Kidney (tissue), 14 donors: Measurements from ENCODE around the gene CHD5. TPM values are rescaled to one million over a fixed set of nuclear protein-coding genes. Genes with fewer than 3 reads are reported as not detected.

Experiments
- DNase-seq, 5 donors: peaks; one replicate each; pipeline ENCODE4 v3.0.0-alpha.2; 2013 to 2020
- FAIRE-seq: peaks from 2 replicates; lab custom pipeline; 2012; peaks lifted over from hg19 to GRCh38; lab: Jason Lieb, UNC
- H3K27ac ChIP-seq, 2 donors: one replicate each; pipeline ENCODE4 v1.7.0; 2013; ENCODE audit warnings: low read depth in 2 of 2, low read length in 2 of 2, inconsistent platforms in 1 of 2
- H3K27me3 ChIP-seq: one replicate; pipeline ENCODE4 v1.7.1; 2013; ENCODE audit warnings: low read length, inconsistent platforms; ENCODE audit not compliant: control insufficient read depth, insufficient read depth
- H3K36me3 ChIP-seq, 3 donors: one replicate each; pipeline versions ENCODE4 v1.7.0 to v1.7.1; 2013; ENCODE audit warnings: low read length in 3 of 3, control low read depth in 1 of 3, inconsistent platforms in 1 of 3; ENCODE audit not compliant: insufficient read depth in 3 of 3, control insufficient read depth in 2 of 3
- H3K4me1 ChIP-seq, 3 donors: one replicate each; pipeline versions ENCODE4 v1.7.0 to v1.7.1; 2013; ENCODE audit warnings: low read length in 3 of 3, inconsistent platforms in 1 of 3, low read depth in 1 of 3; ENCODE audit not compliant: control insufficient read depth in 2 of 3, insufficient read depth in 2 of 3
- H3K4me3 ChIP-seq, 3 donors: one replicate each; pipeline versions ENCODE4 v1.7.0 to v1.8.1; 2013; ENCODE audit warnings: low read length in 3 of 3, control low read depth in 1 of 3, inconsistent platforms in 1 of 3
- H3K9ac ChIP-seq, 3 donors: one replicate each; pipeline versions ENCODE4 v1.7.0 to v1.7.1; 2013; ENCODE audit warnings: low read length in 3 of 3, control low read depth in 1 of 3, inconsistent platforms in 1 of 3
- H3K9me3 ChIP-seq, 3 donors: one replicate each; pipeline versions ENCODE4 v1.7.0 to v1.7.1; 2013; ENCODE audit warnings: low read length in 3 of 3, control low read depth in 1 of 3, inconsistent platforms in 1 of 3; ENCODE audit not compliant: control insufficient read depth in 2 of 3, insufficient read depth in 1 of 3
- intact Hi-C: fragments of 100-400 bp; cut with DNase I; formaldehyde crosslinking; loops from one replicate; pipeline ENCODE4 v1.11.1; 2022
- polyA plus RNA-seq: library from polyadenylated mRNA; stranded (reverse); fragments of 350-450 nt; fragmentation: Illumina TruSeq; extraction: RNeasy Lipid Tissue Mini Kit (QIAGEN cat#74804); gene quantifications from one replicate; pipeline ENCODE4 v1.2.3, GENCODE V29; 2014; ENCODE audit warnings: low read depth, low replicate concordance; ENCODE audit not compliant: insufficient read depth
- total RNA-seq: library from RNA; stranded (reverse); fragmentation: NEBNext Ultra II Directional; extraction: Animal tissue kit (Norgen Biotek cat#: 25700); gene quantifications from one replicate; pipeline ENCODE4 v1.2.1, GENCODE V29; 2021
- TF ChIP-seq, protein P1 (sequence below): IDR thresholded peaks from 3 replicates; pipeline ENCODE4 v1.5.1; 2012; ENCODE audit warnings: mild to moderate bottlenecking, moderate library complexity, borderline replicate concordance; ENCODE audit not compliant: insufficient read depth; ENCODE audit errors: extremely low read depth
- donor health status: control.
- donor health status: control.
- donor health status: control.
- donor health status: control.
- donor health status: control.
- donor health status: DM: yes; HTN: yes; CAD: no.
- donor health status: Normal renal cell carcinoma (clear cell type).

The CHD5 gene
- total and polyA plus RNA-seq, 2 donors from 2014 or later, result 0.54 to 0.85 TPM

DNA sequence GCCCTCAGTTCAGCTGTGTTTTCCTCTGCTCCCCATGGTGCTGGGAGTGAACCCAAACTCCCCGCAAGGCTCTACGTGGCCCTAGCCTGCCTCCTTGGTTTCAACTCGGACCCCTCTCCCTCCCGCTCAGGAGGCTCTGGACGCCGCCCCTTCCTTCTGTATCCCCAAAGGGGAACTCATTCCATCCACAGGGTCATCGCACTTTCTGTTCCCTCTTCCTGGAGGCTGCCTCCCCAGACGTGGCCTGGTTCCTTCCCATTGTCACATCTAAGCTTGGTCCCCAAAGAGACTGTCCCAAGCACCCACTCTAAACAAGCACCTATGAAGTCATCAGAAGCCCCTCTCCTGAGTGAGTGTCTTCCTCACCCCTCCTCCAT lies 123.6 kb downstream of the CHD5 start:
- no peaks in the 10 kb centered on the region for H3K27me3 ChIP-seq
- H3K9ac ChIP-seq, result no peak overlapping the region
- DNase-seq, result no peak
- H3K36me3 ChIP-seq, result no peaks in the 10 kb centered on the region
- intact Hi-C loops, result loop anchor here (10.0 kb wide), 1 partner anchor 188 kb away; the partner anchor contains the start of gene HES3
- TF ChIP-seq, protein P1, sequence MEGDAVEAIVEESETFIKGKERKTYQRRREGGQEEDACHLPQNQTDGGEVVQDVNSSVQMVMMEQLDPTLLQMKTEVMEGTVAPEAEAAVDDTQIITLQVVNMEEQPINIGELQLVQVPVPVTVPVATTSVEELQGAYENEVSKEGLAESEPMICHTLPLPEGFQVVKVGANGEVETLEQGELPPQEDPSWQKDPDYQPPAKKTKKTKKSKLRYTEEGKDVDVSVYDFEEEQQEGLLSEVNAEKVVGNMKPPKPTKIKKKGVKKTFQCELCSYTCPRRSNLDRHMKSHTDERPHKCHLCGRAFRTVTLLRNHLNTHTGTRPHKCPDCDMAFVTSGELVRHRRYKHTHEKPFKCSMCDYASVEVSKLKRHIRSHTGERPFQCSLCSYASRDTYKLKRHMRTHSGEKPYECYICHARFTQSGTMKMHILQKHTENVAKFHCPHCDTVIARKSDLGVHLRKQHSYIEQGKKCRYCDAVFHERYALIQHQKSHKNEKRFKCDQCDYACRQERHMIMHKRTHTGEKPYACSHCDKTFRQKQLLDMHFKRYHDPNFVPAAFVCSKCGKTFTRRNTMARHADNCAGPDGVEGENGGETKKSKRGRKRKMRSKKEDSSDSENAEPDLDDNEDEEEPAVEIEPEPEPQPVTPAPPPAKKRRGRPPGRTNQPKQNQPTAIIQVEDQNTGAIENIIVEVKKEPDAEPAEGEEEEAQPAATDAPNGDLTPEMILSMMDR, result no peak
- no peaks in the 10 kb centered on the region for H3K9me3 ChIP-seq
- H3K4me1 ChIP-seq, result peaks cover 0 to 12% (median 4%) of the 10 kb centered on the region in 3 donors
- H3K4me3 ChIP-seq, result no peak overlapping the region
- H3K27ac ChIP-seq, result no peak overlapping the region
- no peak for FAIRE-seq

DNA sequence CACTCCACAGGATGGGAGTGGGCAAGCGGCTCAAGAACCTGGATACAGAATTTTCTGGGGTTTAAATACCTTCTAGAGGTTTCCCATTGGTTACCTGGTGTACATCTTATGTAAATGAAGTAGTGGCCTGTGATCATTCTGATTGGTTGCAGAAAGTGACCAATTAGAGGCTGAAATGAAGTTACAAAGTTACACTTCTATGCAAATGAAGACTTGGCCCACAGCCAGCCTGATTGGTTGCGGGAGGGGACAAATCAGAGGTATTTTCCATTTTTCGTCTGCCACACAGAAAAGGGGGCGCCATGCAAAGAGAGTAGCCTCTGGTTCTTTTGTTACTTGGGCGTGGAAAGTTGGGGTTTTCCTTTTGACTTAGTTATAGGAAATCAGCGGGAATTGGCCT lies 125.5 kb downstream of the CHD5 start:
- DNase-seq, result no peak
- intact Hi-C loops, result loop anchor here (10.0 kb wide), 1 partner anchor 190 kb away; the partner anchor contains the start of gene HES3

DNA sequence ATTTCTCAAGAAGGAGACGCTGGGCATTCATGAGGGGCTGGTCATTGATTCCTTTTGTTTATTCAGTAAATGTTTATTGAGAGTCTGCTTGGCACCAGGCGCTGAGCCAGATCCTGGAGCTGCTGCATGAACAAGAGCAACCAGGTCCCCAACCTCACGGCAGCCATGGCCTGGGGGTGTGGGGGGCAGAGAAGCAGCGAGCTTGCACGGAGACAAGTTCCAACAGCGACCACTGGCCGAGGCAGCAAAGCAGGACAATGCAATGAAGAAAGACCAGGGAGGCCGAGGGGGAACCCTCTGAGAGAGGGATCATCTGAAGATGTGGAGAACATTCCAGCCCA lies 126.9 kb downstream of the CHD5 start:
- Histone ChIP-seq H3K4me3 (no peak overlapping the region), H3K9ac (no peak overlapping the region), H3K27ac (no peak overlapping the region), H3K27me3 (no peaks in the 10 kb centered on the region), H3K36me3 (no peaks in the 10 kb centered on the region), H3K4me1 (peaks cover 0 to 5% (median 4%) of the 10 kb centered on the region in 3 donors), H3K9me3 (no peaks in the 10 kb centered on the region)
- FAIRE-seq (no peak), DNase-seq (peak in 1 of 5 donors; percentile 55)
- intact Hi-C loops, result loop anchor here (10.0 kb wide), 1 partner anchor 192 kb away; the partner anchor contains the start of gene HES3
- TF ChIP-seq, protein P1, result no peak

More for the DNA sequence above, 125.5 kb downstream of the CHD5 start:
- no peak for FAIRE-seq
- Histone ChIP-seq H3K27me3 (no peaks in the 10 kb centered on the region), H3K9me3 (no peaks in the 10 kb centered on the region), H3K36me3 (no peaks in the 10 kb centered on the region), H3K4me1 (peaks cover 0 to 12% (median 4%) of the 10 kb centered on the region in 3 donors), H3K27ac (no peak overlapping the region), H3K9ac (no peak overlapping the region), H3K4me3 (no peak overlapping the region)
- TF ChIP-seq, protein P1, result no peak
